K562 (cell line): ENCODE measurements around the gene NCOA4. TPM values are rescaled to one million over a fixed set of nuclear protein-coding genes. Genes with fewer than 3 reads are reported as not detected.

Source experiments
- ARID1B ChIP-seq: fragments of 450-650 bp; IDR thresholded peaks from 2 replicates; pipeline ENCODE4 v1.6.1; 2016; ENCODE audit warnings: antibody characterized with exemption, mild to moderate bottlenecking, inconsistent platforms
- EP300 ChIP-seq: IDR thresholded peaks from 2 replicates; pipeline ENCODE4 v1.6.1; 2012; ENCODE audit warnings: low read length, improper control_type of control experiment
- ERF ChIP-seq: fragments of 450-650 bp; formaldehyde crosslinking; IDR thresholded peaks from 2 replicates; pipeline ENCODE4 v1.4.0; 2020; ENCODE audit warnings: mild to moderate bottlenecking, mixed read lengths
- HDAC1 ChIP-seq, 2 experiments: fragments of 450-650 bp; IDR thresholded peaks; 2 replicates each; pipeline ENCODE4 v1.6.1; 2016 to 2017; ENCODE audit warnings: inconsistent platforms in 1 of 2, mild to moderate bottlenecking in 1 of 2, moderate library complexity in 1 of 2
- IRF2 ChIP-seq: sonication (generic); formaldehyde crosslinking; IDR thresholded peaks from 2 replicates; pipeline ENCODE4 v1.8.1; 2022; ENCODE audit warnings: mild to moderate bottlenecking, missing genetic modification reagents
- KLF13 ChIP-seq: fragments of 450-650 bp; IDR thresholded peaks from 2 replicates; pipeline ENCODE4 v1.6.1; 2016; ENCODE audit warnings: missing genetic modification characterization, low read depth, mild to moderate bottlenecking, missing compliant biosample characterization, moderate library complexity, borderline replicate concordance
- MTA2 ChIP-seq: fragments of 450-650 bp; IDR thresholded peaks from 2 replicates; pipeline ENCODE4 v1.6.1; 2016; ENCODE audit warnings: low read depth
- SMARCA4 ChIP-seq: fragments of 450-650 bp; IDR thresholded peaks from 2 replicates; pipeline ENCODE4 v1.6.1; 2016
- SP2 ChIP-seq: IDR thresholded peaks from 2 replicates; pipeline ENCODE4 v1.6.1; 2011; ENCODE audit warnings: mild to moderate bottlenecking, low read depth, low read length, moderate library complexity; ENCODE audit not compliant: poor library complexity, severe bottlenecking; ENCODE audit errors: extremely low read depth
- TAF15 ChIP-seq: fragments of 200-400 bp; formaldehyde crosslinking; IDR thresholded peaks from 2 replicates; pipeline ENCODE4 v1.6.1; 2017; ENCODE audit warnings: mild to moderate bottlenecking, low read depth, low read length, moderate library complexity
- ZBTB7A ChIP-seq: IDR thresholded peaks from 2 replicates; pipeline ENCODE4 v1.6.1; 2011; ENCODE audit warnings: low read depth, mild to moderate bottlenecking, low read length, moderate library complexity, borderline replicate concordance; ENCODE audit not compliant: control insufficient read depth
- ZFP1 ChIP-seq: fragments of 450-650 bp; formaldehyde crosslinking; IDR thresholded peaks from 2 replicates; pipeline ENCODE4 v1.4.0; 2020; ENCODE audit warnings: mild to moderate bottlenecking, mixed read lengths
- ZNF124 ChIP-seq: sonication (generic); formaldehyde crosslinking; IDR thresholded peaks from 2 replicates; pipeline ENCODE4 v1.8.1; 2022; ENCODE audit warnings: missing genetic modification reagents
- ZNF146 ChIP-seq: IDR thresholded peaks from one replicate; pipeline ENCODE4 v1.6.1; 2018; ENCODE audit warnings: missing compliant biosample characterization; ENCODE audit not compliant: unreplicated experiment
- ZNF274 ChIP-seq: IDR thresholded peaks from 2 replicates; pipeline ENCODE4 v1.6.1; 2011; ENCODE audit warnings: low read depth, mild to moderate bottlenecking, low read length, moderate library complexity, borderline replicate concordance
- polyA plus RNA-seq, 8 experiments: library from polyadenylated mRNA; depleted of rRNA in 4 of 8; stranded (reverse) in 5 of 8; unstranded in 3 of 8; fragments of >200 nt; fragmentation: Nextera tagmentation in 2 of 8; fragmentation: Illumina TruSeq in 1 of 8; extraction: Ambion mirVana in 2 of 8; extraction: Trizol in 1 of 8; gene quantifications; 2 replicates each; pipeline versions ENCODE4 v1.2.1 to v1.2.3, GENCODE V29; 2011 to 2014; ENCODE audit warnings: inconsistent platforms in 1 of 8, missing spikeins in 1 of 8
- total RNA-seq, 7 experiments: library from RNA; depleted of rRNA in 6 of 7; stranded (reverse); fragments of >200 nt in 6 of 7; fragmentation: Illumina TruSeq in 2 of 7; extraction: Trizol in 2 of 7; gene quantifications; 2 replicates each; pipeline versions ENCODE4 v1.2.1 to v1.2.3, GENCODE V29; 2011 to 2021; ENCODE audit warnings: low replicate concordance in 1 of 7
- TF ChIP-seq, protein P1 (sequence below): fragments of 450-650 bp; formaldehyde crosslinking; IDR thresholded peaks from 2 replicates; pipeline ENCODE4 v1.4.0; 2022; ENCODE audit warnings: missing genetic modification characterization
- TF ChIP-seq, protein P2 (sequence below): IDR thresholded peaks from 2 replicates; pipeline ENCODE4 v1.6.1; 2011; ENCODE audit warnings: borderline replicate concordance, low read depth, mild to moderate bottlenecking, moderate library complexity, low read length; ENCODE audit not compliant: insufficient read depth, poor library complexity, severe bottlenecking
- TF ChIP-seq, protein P3 (sequence below), 3 experiments: IDR thresholded peaks in 2 of 3; conservative IDR thresholded peaks in 1 of 3; 2 replicates each; pipeline ENCODE4 v1.5.1; 2011 to 2012; ENCODE audit warnings: low read length in 3 of 3, mild to moderate bottlenecking in 3 of 3, control low read depth in 2 of 3, improper control_type of control experiment in 1 of 3, inconsistent platforms in 1 of 3, low read depth in 1 of 3, mixed read lengths in 1 of 3, moderate library complexity in 1 of 3; ENCODE audit not compliant: insufficient read depth in 2 of 3
- TF ChIP-seq, protein P4 (sequence below): fragments of 200-800 bp; sonication (Bioruptor generic); IDR thresholded peaks from 2 replicates; pipeline ENCODE4 v1.6.1; 2017; ENCODE audit warnings: missing genetic modification characterization, missing compliant biosample characterization

NCOA4 gene
- total and polyA plus RNA-seq, 9 of the 15 experiments (the other 6 are each of a cell fraction or from before 2014, with no cell fraction given): 89.8 to 283 (median 181) TPM

DNA sequence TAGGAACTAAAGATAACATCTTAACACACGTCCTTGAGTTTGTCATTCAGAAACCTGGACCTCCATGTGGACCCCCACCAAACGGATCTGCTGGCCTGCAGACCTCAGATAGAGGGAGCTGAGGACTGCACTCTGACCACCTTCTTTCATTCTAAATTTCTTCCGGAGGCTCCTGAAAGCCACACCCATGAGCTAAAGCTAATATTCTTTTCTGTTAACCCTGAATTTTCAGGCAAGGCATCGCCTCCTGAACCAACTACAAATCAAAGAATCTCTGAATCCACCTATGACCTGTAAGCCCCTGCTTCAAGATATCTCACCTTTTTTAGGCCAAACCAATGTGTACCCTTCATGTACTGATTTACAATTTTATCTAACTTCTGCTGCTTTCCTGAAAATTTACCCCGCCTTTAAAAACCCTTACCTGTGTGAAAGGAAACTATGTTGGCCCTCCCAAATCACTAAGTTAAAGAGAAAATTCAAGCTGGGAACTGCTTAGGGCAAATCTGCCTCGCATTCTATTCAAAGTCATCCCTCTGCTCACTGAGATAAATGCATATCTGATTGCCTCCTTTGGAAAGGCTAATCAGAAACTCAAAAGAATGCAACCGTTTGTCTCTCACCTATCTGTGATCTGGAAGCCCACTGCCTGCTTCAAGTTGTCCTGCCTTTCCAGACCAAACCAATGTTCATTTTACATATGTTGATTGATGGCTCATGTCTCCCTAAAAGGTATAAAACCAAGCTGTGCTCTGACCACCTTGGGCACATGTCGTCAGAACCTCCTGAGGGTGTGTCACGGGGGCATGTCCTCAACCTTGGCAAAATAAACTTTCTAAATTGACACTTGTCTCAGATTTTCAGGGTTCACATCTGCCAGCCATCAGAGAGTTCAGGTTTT lies 23.4 kb upstream of the NCOA4 start (continued):
- TF ChIP-seq MTA2: 0 out of 2 replicates have a peak, but pooled peaks have one; percentile 16
- TF ChIP-seq EP300: peak; percentile 53
- TF ChIP-seq, protein P1, sequence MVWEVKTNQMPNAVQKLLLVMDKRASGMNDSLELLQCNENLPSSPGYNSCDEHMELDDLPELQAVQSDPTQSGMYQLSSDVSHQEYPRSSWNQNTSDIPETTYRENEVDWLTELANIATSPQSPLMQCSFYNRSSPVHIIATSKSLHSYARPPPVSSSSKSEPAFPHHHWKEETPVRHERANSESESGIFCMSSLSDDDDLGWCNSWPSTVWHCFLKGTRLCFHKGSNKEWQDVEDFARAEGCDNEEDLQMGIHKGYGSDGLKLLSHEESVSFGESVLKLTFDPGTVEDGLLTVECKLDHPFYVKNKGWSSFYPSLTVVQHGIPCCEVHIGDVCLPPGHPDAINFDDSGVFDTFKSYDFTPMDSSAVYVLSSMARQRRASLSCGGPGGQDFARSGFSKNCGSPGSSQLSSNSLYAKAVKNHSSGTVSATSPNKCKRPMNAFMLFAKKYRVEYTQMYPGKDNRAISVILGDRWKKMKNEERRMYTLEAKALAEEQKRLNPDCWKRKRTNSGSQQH (CRISPR knock-in tag): no peak
- TF ChIP-seq, protein P2, sequence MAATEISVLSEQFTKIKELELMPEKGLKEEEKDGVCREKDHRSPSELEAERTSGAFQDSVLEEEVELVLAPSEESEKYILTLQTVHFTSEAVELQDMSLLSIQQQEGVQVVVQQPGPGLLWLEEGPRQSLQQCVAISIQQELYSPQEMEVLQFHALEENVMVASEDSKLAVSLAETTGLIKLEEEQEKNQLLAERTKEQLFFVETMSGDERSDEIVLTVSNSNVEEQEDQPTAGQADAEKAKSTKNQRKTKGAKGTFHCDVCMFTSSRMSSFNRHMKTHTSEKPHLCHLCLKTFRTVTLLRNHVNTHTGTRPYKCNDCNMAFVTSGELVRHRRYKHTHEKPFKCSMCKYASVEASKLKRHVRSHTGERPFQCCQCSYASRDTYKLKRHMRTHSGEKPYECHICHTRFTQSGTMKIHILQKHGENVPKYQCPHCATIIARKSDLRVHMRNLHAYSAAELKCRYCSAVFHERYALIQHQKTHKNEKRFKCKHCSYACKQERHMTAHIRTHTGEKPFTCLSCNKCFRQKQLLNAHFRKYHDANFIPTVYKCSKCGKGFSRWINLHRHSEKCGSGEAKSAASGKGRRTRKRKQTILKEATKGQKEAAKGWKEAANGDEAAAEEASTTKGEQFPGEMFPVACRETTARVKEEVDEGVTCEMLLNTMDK: no peak
- TF ChIP-seq ARID1B: peak; percentile 81
- no peak for TF ChIP-seq ERF (CRISPR knock-in tag)
- TF ChIP-seq ZBTB7A: 0 out of 2 replicates have a peak, but pooled peaks have one; percentile 9
- TF ChIP-seq, protein P3, sequence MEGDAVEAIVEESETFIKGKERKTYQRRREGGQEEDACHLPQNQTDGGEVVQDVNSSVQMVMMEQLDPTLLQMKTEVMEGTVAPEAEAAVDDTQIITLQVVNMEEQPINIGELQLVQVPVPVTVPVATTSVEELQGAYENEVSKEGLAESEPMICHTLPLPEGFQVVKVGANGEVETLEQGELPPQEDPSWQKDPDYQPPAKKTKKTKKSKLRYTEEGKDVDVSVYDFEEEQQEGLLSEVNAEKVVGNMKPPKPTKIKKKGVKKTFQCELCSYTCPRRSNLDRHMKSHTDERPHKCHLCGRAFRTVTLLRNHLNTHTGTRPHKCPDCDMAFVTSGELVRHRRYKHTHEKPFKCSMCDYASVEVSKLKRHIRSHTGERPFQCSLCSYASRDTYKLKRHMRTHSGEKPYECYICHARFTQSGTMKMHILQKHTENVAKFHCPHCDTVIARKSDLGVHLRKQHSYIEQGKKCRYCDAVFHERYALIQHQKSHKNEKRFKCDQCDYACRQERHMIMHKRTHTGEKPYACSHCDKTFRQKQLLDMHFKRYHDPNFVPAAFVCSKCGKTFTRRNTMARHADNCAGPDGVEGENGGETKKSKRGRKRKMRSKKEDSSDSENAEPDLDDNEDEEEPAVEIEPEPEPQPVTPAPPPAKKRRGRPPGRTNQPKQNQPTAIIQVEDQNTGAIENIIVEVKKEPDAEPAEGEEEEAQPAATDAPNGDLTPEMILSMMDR (IDR thresholded peaks at IDR 0.05 in 2 of 3, conservative IDR thresholded peaks at IDR 0.05 in 1 of 3; ENCODE audit: insufficient read depth in 2 of 3, low read depth in 1 of 3, low read length in 3 of 3): 0 out of 6 replicates have a peak, but pooled peaks of 1 of the 3 experiments have one; percentile 6
- TF ChIP-seq ZNF274: no peak
- no peak for TF ChIP-seq ZNF146 (CRISPR knock-in tag)
- TF ChIP-seq IRF2 (CRISPR knock-in tag): no peak
- TF ChIP-seq HDAC1 (IDR thresholded peaks at IDR 0.05): peak in 1 of 2 experiments; percentile 61; a peak in 1 of 4 replicates
- TF ChIP-seq KLF13 (tag): no peak
- no peak for TF ChIP-seq ZNF124
- TF ChIP-seq SP2: no peak
- 0 out of 2 replicates have a peak, but pooled peaks have one; percentile 51 for TF ChIP-seq SMARCA4
- TF ChIP-seq, protein P4, sequence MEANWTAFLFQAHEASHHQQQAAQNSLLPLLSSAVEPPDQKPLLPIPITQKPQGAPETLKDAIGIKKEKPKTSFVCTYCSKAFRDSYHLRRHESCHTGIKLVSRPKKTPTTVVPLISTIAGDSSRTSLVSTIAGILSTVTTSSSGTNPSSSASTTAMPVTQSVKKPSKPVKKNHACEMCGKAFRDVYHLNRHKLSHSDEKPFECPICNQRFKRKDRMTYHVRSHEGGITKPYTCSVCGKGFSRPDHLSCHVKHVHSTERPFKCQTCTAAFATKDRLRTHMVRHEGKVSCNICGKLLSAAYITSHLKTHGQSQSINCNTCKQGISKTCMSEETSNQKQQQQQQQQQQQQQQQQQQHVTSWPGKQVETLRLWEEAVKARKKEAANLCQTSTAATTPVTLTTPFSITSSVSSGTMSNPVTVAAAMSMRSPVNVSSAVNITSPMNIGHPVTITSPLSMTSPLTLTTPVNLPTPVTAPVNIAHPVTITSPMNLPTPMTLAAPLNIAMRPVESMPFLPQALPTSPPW (CRISPR knock-in tag): no peak
- TF ChIP-seq ZFP1 (CRISPR knock-in tag): no peak
- TF ChIP-seq TAF15: no peak
